ENCODE results near the gene AMFR. TPM values are rescaled to one million over a fixed set of nuclear protein-coding genes. Genes with fewer than 3 reads are reported as not detected.

AMFR gene
- total and polyA plus RNA-seq, 8 donors = 29.2 to 64.2 (median 47.3) TPM

GRCh38 chr16:56325956-56326355, 99.4 kb downstream of the AMFR start:
- H3K4me1 ChIP-seq = no peaks in the 10 kb centered on the region
- H3K27ac ChIP-seq = no peak overlapping the region
- DNase-seq (peak in 1 of 6 donors; percentile 33), ATAC-seq (no peak), FAIRE-seq (no peak)
- H3K4me3 ChIP-seq = no peak overlapping the region
- H3K36me3 ChIP-seq = no peaks in the 10 kb centered on the region
- H3K27me3 ChIP-seq = no peaks in the 10 kb centered on the region
- no peaks in the 10 kb centered on the region for H3K9me3 ChIP-seq
- no peak for TF ChIP-seq CTCF (IDR thresholded peaks at IDR 0.05)
- intact Hi-C loops (cut with DNase I) = no loop called here
- WGBS, 2 donors = 74 to 85% methylated on average over 6 of the region's 6 CpGs

GRCh38 chr16:56324406-56324805, 100.9 kb downstream of the AMFR start:
- WGBS, 2 donors = 90 to 92% methylated on average over 9 of the region's 9 CpGs

GRCh38 chr16:56321571-56321970, 103.8 kb downstream of the AMFR start:
- FAIRE-seq (no peak), ATAC-seq (no peak)

More at GRCh38 chr16:56324406-56324805, 100.9 kb downstream of the AMFR start:
- no peak for FAIRE-seq
- intact Hi-C loops (cut with DNase I) = no loop called here
- no peak for ATAC-seq
- H3K4me1 ChIP-seq = no peaks in the 10 kb centered on the region
- no peak overlapping the region for H3K4me3 ChIP-seq
- TF ChIP-seq CTCF (IDR thresholded peaks at IDR 0.05) = no peak
- H3K36me3 ChIP-seq = no peaks in the 10 kb centered on the region
- no peak overlapping the region for H3K27ac ChIP-seq
- peak in 1 of 6 donors; percentile 44 for DNase-seq
- H3K27me3 ChIP-seq = no peaks in the 10 kb centered on the region
- H3K9me3 ChIP-seq = no peaks in the 10 kb centered on the region

GRCh38 chr16:56320811-56321558, 104.4 kb downstream of the AMFR start:
- DNase-seq (no peak), FAIRE-seq (no peak), ATAC-seq (no peak)
- no peak for TF ChIP-seq CTCF (IDR thresholded peaks at IDR 0.05)
- WGBS, 2 donors = 76 to 85% methylated on average over 7 of the region's 7 CpGs
- H3K4me3 ChIP-seq = no peak overlapping the region
- no peaks in the 10 kb centered on the region for H3K36me3 ChIP-seq
- intact Hi-C loops (cut with DNase I) = no loop called here
- H3K27ac ChIP-seq = no peak overlapping the region
- no peaks in the 10 kb centered on the region for H3K27me3 ChIP-seq
- H3K4me1 ChIP-seq = no peaks in the 10 kb centered on the region
- H3K9me3 ChIP-seq = no peaks in the 10 kb centered on the region

More at GRCh38 chr16:56321571-56321970, 103.8 kb downstream of the AMFR start:
- no peak for DNase-seq
- WGBS, 2 donors = 72 to 79% methylated on average over 9 of the region's 9 CpGs
- Histone ChIP-seq H3K4me3 (no peak overlapping the region), H3K27ac (no peak overlapping the region), H3K27me3 (no peaks in the 10 kb centered on the region), H3K9me3 (no peaks in the 10 kb centered on the region), H3K36me3 (no peaks in the 10 kb centered on the region), H3K4me1 (no peaks in the 10 kb centered on the region)
- intact Hi-C loops (cut with DNase I) = no loop called here
- no peak for TF ChIP-seq CTCF (IDR thresholded peaks at IDR 0.05)

- H3K4me1 ChIP-seq = no peaks in the 10 kb centered on the region
- H3K27me3 ChIP-seq = no peaks in the 10 kb centered on the region
- no peaks in the 10 kb centered on the region for H3K36me3 ChIP-seq
- DNase-seq (no peak), ATAC-seq (no peak), FAIRE-seq (no peak)
- H3K9me3 ChIP-seq = no peaks in the 10 kb centered on the region
- no peak overlapping the region for H3K27ac ChIP-seq
- no peak overlapping the region for H3K4me3 ChIP-seq
- WGBS, 2 donors = 55 to 71% methylated on average over 8 of the region's 8 CpGs
- no peak for TF ChIP-seq CTCF (IDR thresholded peaks at IDR 0.05)
- intact Hi-C loops (cut with DNase I) = no loop called here
These were observed 105.3 kb downstream of the AMFR start for GRCh38 chr16:56320056-56320455.
